Fibroblast of villous mesenchyme (primary cell): ENCODE results near the gene ZMYM5. TPM values are rescaled to one million over a fixed set of nuclear protein-coding genes. Genes with fewer than 3 reads are reported as not detected.
A peak's percentile ranks its signal among the peaks of the same experiment; 100 is the strongest.
"Not testable (repeated sequence)": the region's sequence is repeated elsewhere in the genome, so short reads cannot be mapped to it uniquely, and the experiment has no call there.

Experiments used
- DNase-seq: peaks from one replicate; pipeline ENCODE4 v3.0.0-alpha.2; 2010; ENCODE audit warnings: low read depth
- H3K4me3 ChIP-seq: 2 replicates; pipeline ENCODE4 v1.5.1; 2011; ENCODE audit warnings: low read depth, mild to moderate bottlenecking, low read length
- total RNA-seq: library from RNA; depleted of rRNA; stranded (reverse); fragments of >200 nt; gene quantifications from 2 replicates; pipeline ENCODE4 v1.2.3, GENCODE V29; 2012
- TF ChIP-seq, protein P1 (sequence below): IDR thresholded peaks from 2 replicates; pipeline ENCODE4 v1.5.1; 2012; ENCODE audit warnings: low read depth, mild to moderate bottlenecking, low read length; ENCODE audit not compliant: insufficient read depth

ZMYM5 gene
- total RNA-seq, 1 donor, result 24.2 TPM

DNA sequence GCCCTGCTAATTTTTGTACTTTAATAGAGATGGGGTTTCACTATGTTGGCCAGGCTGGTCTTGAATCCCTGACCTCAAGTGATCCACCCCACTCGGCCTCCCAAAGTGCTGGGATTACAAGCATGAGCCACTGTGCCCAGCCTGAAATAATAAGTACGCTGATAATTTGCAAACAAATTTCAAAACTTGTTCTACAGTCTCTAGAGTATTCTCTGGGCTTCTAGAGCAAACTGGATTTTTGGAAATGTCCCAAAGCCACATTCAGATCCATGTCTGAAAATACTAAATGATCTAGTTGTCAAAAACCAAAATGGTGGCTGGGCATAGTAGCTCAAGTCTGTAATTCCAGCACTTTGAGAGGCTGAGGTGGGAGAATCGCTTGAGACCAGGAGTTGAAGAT, 40.8 kb downstream of the ZMYM5 start:
- H3K4me3 ChIP-seq, result no peak overlapping the region
- TF ChIP-seq, protein P1, sequence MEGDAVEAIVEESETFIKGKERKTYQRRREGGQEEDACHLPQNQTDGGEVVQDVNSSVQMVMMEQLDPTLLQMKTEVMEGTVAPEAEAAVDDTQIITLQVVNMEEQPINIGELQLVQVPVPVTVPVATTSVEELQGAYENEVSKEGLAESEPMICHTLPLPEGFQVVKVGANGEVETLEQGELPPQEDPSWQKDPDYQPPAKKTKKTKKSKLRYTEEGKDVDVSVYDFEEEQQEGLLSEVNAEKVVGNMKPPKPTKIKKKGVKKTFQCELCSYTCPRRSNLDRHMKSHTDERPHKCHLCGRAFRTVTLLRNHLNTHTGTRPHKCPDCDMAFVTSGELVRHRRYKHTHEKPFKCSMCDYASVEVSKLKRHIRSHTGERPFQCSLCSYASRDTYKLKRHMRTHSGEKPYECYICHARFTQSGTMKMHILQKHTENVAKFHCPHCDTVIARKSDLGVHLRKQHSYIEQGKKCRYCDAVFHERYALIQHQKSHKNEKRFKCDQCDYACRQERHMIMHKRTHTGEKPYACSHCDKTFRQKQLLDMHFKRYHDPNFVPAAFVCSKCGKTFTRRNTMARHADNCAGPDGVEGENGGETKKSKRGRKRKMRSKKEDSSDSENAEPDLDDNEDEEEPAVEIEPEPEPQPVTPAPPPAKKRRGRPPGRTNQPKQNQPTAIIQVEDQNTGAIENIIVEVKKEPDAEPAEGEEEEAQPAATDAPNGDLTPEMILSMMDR, result no peak
- DNase-seq, result no peak

DNA sequence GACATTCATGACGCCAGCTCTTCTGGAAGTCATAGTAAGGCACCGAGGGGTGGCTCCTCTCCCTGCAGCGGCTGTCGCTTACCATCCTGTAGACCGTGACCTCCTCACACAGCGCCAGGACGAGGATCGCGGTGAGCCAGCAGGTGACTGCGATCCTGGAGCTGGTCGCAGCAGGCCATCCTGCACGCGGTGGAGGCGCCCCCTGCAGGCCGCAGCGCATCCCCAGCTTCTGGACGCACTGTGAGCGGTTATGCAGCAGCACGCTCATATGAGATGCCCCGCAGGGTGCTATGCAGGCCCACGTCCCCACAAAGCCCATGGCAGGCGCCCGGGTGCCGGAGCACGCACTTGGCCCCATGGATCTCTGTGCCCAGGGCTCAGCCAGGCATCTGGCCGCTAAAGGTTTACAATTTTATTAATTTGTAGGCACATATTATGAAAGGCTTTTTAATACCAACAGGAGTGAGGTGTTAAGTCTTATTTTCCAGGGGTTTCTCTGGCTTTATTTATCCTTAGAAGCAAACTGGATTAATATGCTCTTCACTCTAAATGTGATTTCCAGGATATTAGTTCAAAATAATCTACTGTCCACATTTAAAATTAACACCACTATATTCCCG, 45.1 kb downstream of the ZMYM5 start:
- TF ChIP-seq, protein P1, result peak; percentile 48
- no peak for DNase-seq

DNA sequence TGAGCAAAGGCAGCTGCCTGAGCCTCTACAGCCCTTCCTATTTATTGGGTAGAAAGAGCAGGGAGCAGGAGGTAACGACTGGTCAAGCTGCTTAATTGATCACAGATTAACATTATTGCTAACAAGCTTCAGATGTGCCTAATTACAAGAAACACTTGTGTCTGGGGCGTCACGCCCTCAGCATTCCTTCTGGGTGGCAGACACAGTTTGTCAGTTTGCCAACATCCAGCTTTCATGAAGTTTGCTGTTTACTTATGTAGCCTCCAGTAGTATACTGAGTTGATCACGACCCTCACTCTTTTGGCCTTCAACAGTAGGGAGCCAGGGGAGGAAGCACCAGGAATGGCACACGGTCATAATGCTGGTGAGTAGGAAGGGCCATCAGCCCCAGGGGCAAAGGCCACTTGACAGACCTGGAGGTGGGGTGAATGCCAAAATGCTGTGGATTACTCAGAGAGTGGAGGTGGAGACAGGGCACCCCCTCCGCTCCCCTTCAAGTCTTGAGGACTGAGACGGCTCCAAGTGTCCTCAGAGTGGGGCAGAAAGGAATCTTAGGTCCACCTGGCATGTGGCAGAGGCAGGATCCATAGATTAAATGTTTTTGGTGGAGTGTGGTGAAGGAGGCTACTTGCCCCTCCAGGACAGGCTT, 45.8 kb downstream of the ZMYM5 start:
- DNase-seq, result no peak
- no peak overlapping the region for H3K4me3 ChIP-seq
- TF ChIP-seq, protein P1, result no peak

More for the DNA sequence above, 45.1 kb downstream of the ZMYM5 start:
- H3K4me3 ChIP-seq, result no peak overlapping the region

DNA sequence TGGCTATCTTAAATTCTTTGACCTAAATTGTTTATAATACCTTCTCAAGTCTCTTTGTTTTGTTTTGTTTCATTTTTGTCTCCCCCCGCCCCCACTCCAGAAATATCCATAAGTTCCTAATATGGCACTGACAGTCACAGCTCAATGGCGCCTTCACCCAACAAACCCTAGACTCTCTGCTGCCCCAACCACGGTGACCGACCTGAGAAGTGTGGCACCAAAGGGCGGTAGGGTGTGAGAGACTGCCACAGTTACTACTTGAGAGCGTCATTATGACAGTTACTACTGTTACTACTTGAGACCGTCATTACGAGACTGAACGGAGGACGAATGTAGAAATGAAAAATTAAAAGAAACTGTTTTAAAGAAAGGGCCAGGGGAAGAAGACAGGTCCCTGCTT, 46.3 kb downstream of the ZMYM5 start:
- TF ChIP-seq, protein P1, result no peak
- no peak for DNase-seq
- no peak overlapping the region for H3K4me3 ChIP-seq

DNA sequence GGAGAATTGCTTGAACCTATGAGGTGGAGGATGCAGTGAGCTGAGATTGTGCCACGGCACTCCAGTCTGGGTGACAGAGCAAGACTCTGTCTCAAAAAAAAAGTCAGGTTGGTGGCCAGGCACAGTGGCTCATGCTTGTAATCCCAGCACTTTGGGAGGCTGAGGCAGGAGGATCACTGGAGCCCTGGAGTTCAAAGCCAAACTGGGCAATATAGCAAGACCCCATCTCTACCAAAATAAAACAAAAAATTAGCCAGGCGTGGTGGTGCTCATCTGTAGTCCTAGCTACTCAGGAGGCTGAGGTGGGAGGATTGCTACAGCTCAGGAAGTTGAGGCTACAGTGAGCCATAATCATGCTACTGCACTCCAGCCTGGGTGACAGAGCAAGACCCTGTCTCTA, 47.6 kb downstream of the ZMYM5 start:
- DNase-seq, H3K4me3 ChIP-seq: not testable (repeated sequence)

DNA sequence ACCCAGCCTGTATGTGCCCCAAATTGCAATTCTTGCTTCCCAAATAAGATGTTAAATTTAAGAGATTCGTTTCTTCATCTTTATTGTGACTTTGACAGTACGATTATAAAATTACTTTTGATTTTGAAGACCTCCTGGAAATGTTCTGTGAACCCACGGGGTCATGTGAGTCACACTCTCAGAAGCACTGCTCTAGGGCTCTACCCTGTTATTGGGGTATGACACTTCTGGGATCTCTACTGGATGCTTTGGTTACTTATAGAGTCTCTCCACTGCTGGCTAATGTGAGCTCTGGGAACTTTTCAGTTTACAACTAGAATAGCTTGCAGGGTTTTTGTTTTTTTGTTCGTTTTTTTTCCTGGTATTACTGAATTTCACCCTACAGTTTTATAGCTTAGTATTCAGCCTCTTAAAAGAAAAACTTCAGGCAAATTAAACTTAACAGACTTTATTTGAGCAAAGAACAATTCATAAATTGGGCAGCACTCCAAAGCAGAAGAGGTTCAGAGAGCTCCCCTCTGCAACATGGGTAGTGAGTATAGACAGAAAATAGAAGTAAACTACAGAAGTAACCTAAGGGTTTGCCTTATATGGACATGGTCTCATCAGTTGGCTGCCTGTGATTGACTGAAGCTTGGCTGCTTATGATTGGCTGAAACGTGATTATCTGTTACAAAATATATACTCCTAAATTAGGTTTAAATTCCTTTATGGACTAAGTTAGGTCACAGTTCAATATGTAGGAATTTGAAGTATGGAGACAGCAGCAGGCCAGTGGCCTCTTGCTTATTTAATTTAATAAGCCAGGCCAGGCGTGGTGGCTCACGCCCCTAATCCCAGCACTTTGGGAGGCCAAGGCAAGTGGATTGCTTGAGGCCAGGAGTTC, 52.2 kb downstream of the ZMYM5 start:
- TF ChIP-seq, protein P1, result no peak
- peak; percentile 61 for DNase-seq
- no peak overlapping the region for H3K4me3 ChIP-seq

- H3K4me3 ChIP-seq, result no peak overlapping the region
- DNase-seq, result no peak
- TF ChIP-seq, protein P1, result no peak
These were observed 53.3 kb downstream of the ZMYM5 start for GRCh38 chr13:19810151-19810550.
